GM11168 (cell line): ENCODE measurements around the gene CACNA1A.
"Not testable (repeated sequence)": the region's sequence is repeated elsewhere in the genome, so short reads cannot be mapped to it uniquely, and the experiment has no call there.

Source experiments
- in situ Hi-C: fragments of 300-500 bp; cut with MboI; formaldehyde crosslinking; loops from one replicate; pipeline ENCODE4 v1.12.0; 2022; ENCODE audit warnings: low sequenced_read_pairs; ENCODE audit not compliant: unreplicated experiment

Gene CACNA1A

GRCh38 chr19:13177584-13177983 is 328.7 kb downstream of the CACNA1A start:
- in situ Hi-C loops: not testable (repeated sequence)

- in situ Hi-C loops: no loop called here
Observed at GRCh38 chr19:13176345-13176744, 329.9 kb downstream of the CACNA1A start.

- in situ Hi-C loops: no loop called here
Observed at GRCh38 chr19:13173139-13173737, 333.0 kb downstream of the CACNA1A start.

GRCh38 chr19:13172346-13173138 is 333.7 kb downstream of the CACNA1A start:
- in situ Hi-C loops: no loop called here

GRCh38 chr19:13171146-13171545 is 335.1 kb downstream of the CACNA1A start:
- in situ Hi-C loops: no loop called here

- in situ Hi-C loops: no loop called here
Observed at GRCh38 chr19:13169769-13170168, 336.5 kb downstream of the CACNA1A start.

GRCh38 chr19:13166151-13166550 is 340.1 kb downstream of the CACNA1A start:
- in situ Hi-C loops: not testable (repeated sequence)

- in situ Hi-C loops: no loop called here
Observed at GRCh38 chr19:13165162-13165997, 340.9 kb downstream of the CACNA1A start.

GRCh38 chr19:13164343-13165161 is 341.7 kb downstream of the CACNA1A start:
- in situ Hi-C loops: no loop called here

GRCh38 chr19:13163609-13164342 is 342.5 kb downstream of the CACNA1A start:
- in situ Hi-C loops: no loop called here

- in situ Hi-C loops: no loop called here
Observed at GRCh38 chr19:13162724-13163608, 343.3 kb downstream of the CACNA1A start.

GRCh38 chr19:13160557-13160956 is 345.7 kb downstream of the CACNA1A start:
- in situ Hi-C loops: no loop called here

- in situ Hi-C loops: no loop called here
Observed at GRCh38 chr19:13159713-13160112, 346.6 kb downstream of the CACNA1A start.
